D721Med (cell line): ENCODE results near the gene EYS.

Source experiments
- DNase-seq: peaks from one replicate; pipeline ENCODE4 v3.0.0; 2011; ENCODE audit warnings: low spot score; ENCODE audit not compliant: insufficient read length
- FAIRE-seq: peaks from 2 replicates; lab custom pipeline; 2011; peaks lifted over from hg19 to GRCh38; lab: Jason Lieb, UNC
- CTCF ChIP-seq: IDR thresholded peaks from 2 replicates; pipeline ENCODE4 v1.5.1; 2012; ENCODE audit warnings: mild to moderate bottlenecking, control low read depth; ENCODE audit not compliant: insufficient read depth; ENCODE audit errors: missing control alignments

The EYS gene

GRCh38 chr6:64054861-64055260 lies 1652.2 kb downstream of the EYS start:
- TF ChIP-seq CTCF = no peak
- DNase-seq = no peak
- FAIRE-seq = no peak

- no peak for TF ChIP-seq CTCF
- FAIRE-seq (no peak), DNase-seq (no peak)
Observed at GRCh38 chr6:64050590-64050989, 1656.4 kb downstream of the EYS start.

- FAIRE-seq (no peak), DNase-seq (no peak)
- no peak for TF ChIP-seq CTCF
Observed at GRCh38 chr6:64049736-64050135, 1657.3 kb downstream of the EYS start.

- no peak for FAIRE-seq
- DNase-seq = no peak
- no peak for TF ChIP-seq CTCF
Observed at GRCh38 chr6:64046746-64047208, 1660.2 kb downstream of the EYS start.

- DNase-seq = no peak
- no peak for FAIRE-seq
- no peak for TF ChIP-seq CTCF
Observed at GRCh38 chr6:64041373-64041772, 1665.7 kb downstream of the EYS start.

GRCh38 chr6:64040113-64040512 lies 1666.9 kb downstream of the EYS start:
- DNase-seq (no peak), FAIRE-seq (no peak)
- TF ChIP-seq CTCF = no peak

- TF ChIP-seq CTCF = no peak
- DNase-seq (no peak), FAIRE-seq (peak; percentile 84)
Observed at GRCh38 chr6:64037427-64037826, 1669.6 kb downstream of the EYS start.
